Stimulated activated memory B cell treated with anti-CD40 and anti-IgM and Interleukin-4, amounts not matched to agents 10 μg/mL and 1 μg/mL and 100 μg/mL, for 72 hours (primary cell): ENCODE data around the gene ARGLU1.
A peak's percentile ranks its signal among the peaks of the same experiment; 100 is the strongest.

Experiments used
- ATAC-seq: fragments of 150-1000 bp; cut with Tn5 transposase; 2 replicates; pipeline ENCODE4 v1.10.0; 2021
- H3K27ac Mint-ChIP-seq: one replicate; pipeline ENCODE4 v1.8.0; 2022; ENCODE audit warnings: mild to moderate bottlenecking, mixed read lengths
- H3K27me3 Mint-ChIP-seq: one replicate; pipeline ENCODE4 v1.8.0; 2022; ENCODE audit warnings: mixed read lengths
- H3K36me3 Mint-ChIP-seq: one replicate; pipeline ENCODE4 v1.8.0; 2022; ENCODE audit warnings: mixed read lengths
- H3K4me1 Mint-ChIP-seq: one replicate; pipeline ENCODE4 v1.8.0; 2022; ENCODE audit warnings: mixed read lengths
- H3K4me3 Mint-ChIP-seq: one replicate; pipeline ENCODE4 v1.8.0; 2022; ENCODE audit warnings: mild to moderate bottlenecking, moderate library complexity, mixed read lengths
- H3K9me3 Mint-ChIP-seq: one replicate; pipeline ENCODE4 v1.8.0; 2022; ENCODE audit warnings: mixed read lengths

ARGLU1 gene

DNA sequence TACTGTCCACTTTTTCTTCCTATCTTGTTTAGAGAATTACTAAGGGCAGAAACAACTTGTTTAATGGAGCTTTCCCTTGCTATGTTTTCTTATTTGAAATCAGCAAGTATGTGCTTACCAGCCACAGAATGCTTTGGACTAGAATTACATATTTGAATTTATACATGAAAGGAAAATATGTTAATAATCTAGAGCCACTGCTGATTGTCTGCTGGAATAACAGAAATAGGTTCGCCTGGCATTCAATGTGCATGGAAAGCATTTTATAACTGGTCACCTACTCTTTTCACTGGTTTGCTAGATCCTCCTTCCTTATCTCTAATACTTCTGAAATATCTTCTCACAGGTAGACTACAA, 40.5 kb downstream of the ARGLU1 start:
- Mint-ChIP-seq H3K4me1 (no peaks in the 10 kb centered on the region), H3K9me3 (no peaks in the 10 kb centered on the region), H3K36me3 (no peaks in the 10 kb centered on the region), H3K27me3 (peaks cover 49% of the 10 kb centered on the region), H3K27ac (no peak overlapping the region), H3K4me3 (no peak overlapping the region)
- no peak for ATAC-seq

DNA sequence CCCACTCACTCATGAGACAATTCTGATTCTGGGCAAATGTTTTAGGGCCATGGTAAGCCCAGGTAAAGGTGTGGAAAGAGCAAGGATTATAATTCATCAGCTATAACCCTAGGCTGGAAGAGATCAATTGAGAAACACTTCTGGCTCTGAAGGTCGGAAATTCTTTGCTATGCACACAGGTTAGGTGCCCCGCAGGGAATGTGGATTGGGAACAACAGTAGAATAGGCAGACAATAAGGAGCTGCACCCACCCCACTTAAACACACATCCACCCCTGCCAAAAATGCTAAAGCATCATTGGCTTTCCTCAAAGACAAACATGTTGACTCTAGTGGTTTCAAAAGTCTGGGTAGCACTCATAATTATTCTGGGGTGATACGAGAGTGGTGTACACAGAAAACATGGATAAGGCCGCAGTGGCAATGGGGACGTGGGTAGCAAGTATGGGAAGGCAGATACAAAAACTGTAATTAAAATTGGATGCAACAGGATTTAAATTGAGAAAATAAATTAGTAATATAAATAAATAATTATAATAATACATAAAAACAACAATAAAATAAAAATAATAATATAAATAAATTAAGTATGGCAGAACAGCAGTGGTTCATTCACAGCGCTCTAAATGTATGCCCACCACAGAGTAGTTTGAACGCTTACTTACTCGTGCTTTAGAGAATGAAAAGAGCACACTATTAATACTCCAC, 41.0 kb downstream of the ARGLU1 start:
- Mint-ChIP-seq H3K36me3 (no peaks in the 10 kb centered on the region), H3K4me3 (no peak overlapping the region), H3K27me3 (peaks cover 48% of the 10 kb centered on the region), H3K27ac (no peak overlapping the region), H3K4me1 (no peaks in the 10 kb centered on the region), H3K9me3 (no peaks in the 10 kb centered on the region)
- ATAC-seq, result no peak

DNA sequence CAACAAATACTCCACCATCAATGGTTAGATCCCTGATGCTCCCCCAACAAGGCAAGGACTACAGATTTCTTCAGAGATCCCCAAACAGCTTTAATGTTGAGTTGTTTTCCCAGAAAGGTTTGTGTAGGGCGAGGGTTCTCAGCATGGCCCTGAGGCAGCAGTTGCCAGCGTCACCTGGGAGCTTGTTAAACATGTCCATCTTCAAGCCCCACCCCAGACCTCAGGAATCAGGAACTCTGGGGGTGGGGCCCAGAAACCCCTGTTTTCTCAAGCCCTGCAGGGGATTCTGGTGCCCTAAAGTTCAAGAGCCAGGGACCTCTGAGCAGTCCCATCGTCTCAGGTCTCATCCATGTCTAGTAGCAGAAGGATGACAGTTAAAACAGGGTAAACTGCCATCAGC, 42.1 kb downstream of the ARGLU1 start:
- no peaks in the 10 kb centered on the region for H3K4me1 Mint-ChIP-seq
- no peaks in the 10 kb centered on the region for H3K36me3 Mint-ChIP-seq
- no peaks in the 10 kb centered on the region for H3K9me3 Mint-ChIP-seq
- ATAC-seq, result peak; percentile 16
- H3K4me3 Mint-ChIP-seq, result no peak overlapping the region
- H3K27me3 Mint-ChIP-seq, result peaks cover 48% of the 10 kb centered on the region
- no peak overlapping the region for H3K27ac Mint-ChIP-seq

DNA sequence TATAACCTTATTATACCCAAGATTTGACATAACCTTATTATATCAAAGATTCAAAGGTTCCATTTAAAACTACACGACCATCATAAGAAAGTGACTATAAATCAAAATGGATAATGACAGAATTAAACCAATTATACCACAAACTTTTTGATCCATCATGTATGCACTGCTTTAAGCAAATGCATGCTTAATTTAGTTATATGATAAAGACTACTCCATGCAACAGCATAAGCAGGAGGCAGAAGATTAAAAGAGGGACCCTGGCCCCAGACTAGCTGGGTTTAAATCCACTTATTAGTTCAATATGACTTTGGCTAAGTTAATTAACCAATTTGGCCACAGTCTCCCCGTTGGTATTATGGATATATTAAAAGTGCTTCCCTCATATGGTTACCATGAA, 43.8 kb downstream of the ARGLU1 start:
- no peak for ATAC-seq
- Mint-ChIP-seq H3K27ac (no peak overlapping the region), H3K4me1 (no peaks in the 10 kb centered on the region), H3K27me3 (peaks cover 41% of the 10 kb centered on the region), H3K36me3 (no peaks in the 10 kb centered on the region), H3K9me3 (no peaks in the 10 kb centered on the region), H3K4me3 (no peak overlapping the region)

DNA sequence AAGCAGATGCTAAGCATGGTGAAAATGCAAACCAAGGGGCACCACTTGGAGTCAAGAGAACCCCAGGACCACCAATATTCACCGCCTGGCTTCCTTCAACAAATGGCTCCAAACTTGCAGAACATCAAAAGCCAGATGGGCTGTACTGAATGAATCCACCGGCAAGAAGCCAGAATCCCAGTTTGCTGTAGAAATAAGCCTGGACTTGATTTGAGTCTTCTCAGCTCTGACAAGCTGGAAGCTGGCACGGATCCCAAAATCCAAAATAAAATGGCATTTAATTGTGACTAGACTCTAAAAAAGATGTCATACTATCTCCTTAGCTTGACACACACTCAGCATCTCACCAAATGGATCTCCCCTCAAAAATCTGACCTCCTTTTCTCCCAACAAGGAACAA, 44.4 kb downstream of the ARGLU1 start:
- no peak overlapping the region for H3K27ac Mint-ChIP-seq
- no peaks in the 10 kb centered on the region for H3K36me3 Mint-ChIP-seq
- H3K9me3 Mint-ChIP-seq, result no peaks in the 10 kb centered on the region
- H3K4me1 Mint-ChIP-seq, result no peaks in the 10 kb centered on the region
- H3K27me3 Mint-ChIP-seq, result peaks cover 36% of the 10 kb centered on the region
- ATAC-seq, result no peak
- H3K4me3 Mint-ChIP-seq, result no peak overlapping the region

DNA sequence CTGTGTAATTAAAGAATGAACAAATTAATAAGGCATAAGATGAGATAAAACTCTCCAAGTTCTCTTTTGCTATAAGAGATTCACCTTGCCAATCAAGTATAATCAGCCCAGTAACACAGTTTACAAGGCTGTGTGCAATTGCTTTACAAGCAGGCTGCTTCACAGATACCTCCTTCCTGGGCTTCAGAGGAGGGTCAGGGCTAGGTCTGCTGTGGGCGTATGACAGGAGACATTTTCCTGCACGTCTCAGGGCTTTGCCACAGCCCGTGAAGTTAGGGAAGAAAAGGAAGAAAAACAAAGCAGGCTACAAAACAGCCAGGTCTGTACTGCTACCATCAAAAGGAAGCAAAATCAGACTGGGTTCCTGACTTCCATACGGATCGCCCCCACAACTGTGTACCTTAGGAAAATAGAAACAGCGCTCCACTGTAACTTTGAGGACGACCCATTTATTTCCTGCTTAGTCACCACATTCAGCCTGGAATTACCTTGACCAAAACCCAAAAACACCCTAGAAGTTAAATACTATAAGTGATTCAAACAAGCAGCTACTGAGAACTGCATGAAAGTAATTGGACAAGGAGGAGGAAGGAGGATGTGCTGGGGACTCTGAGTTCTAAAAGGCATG, 44.9 kb downstream of the ARGLU1 start:
- no peak for ATAC-seq
- Mint-ChIP-seq H3K4me1 (no peaks in the 10 kb centered on the region), H3K36me3 (no peaks in the 10 kb centered on the region), H3K27ac (no peak overlapping the region), H3K27me3 (peaks cover 33% of the 10 kb centered on the region), H3K4me3 (no peak overlapping the region), H3K9me3 (no peaks in the 10 kb centered on the region)

DNA sequence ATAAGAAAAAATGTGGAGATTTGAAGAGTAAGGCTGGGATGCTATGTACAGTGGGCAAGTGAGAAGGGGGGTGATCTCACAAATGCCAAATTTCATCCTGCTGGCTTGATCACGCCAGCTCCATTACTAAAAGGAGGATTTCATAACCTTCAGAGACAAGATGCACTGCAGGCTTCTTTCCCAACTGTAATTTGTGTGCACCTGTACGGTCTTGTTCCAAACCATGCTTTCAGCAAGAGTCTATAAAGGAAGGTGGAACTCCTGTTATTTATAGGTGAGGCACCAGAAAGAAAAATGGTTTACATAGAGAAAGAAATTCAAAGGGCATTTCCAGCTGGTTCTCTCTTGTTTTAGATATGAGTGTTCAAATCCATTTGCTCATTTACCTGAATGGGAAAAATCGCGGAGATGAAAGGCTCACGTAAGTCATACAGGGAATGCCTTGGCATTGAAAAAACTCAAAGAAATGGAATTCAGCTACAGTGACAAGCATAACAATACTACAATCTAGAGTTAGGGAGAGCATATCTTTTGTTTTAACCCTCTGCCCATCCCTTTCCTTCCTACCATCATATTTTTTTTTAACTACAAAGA, 45.7 kb downstream of the ARGLU1 start:
- H3K36me3 Mint-ChIP-seq, result no peaks in the 10 kb centered on the region
- peaks cover 33% of the 10 kb centered on the region for H3K27me3 Mint-ChIP-seq
- ATAC-seq, result no peak
- H3K4me3 Mint-ChIP-seq, result no peak overlapping the region
- H3K4me1 Mint-ChIP-seq, result no peaks in the 10 kb centered on the region
- H3K9me3 Mint-ChIP-seq, result no peaks in the 10 kb centered on the region
- H3K27ac Mint-ChIP-seq, result no peak overlapping the region

DNA sequence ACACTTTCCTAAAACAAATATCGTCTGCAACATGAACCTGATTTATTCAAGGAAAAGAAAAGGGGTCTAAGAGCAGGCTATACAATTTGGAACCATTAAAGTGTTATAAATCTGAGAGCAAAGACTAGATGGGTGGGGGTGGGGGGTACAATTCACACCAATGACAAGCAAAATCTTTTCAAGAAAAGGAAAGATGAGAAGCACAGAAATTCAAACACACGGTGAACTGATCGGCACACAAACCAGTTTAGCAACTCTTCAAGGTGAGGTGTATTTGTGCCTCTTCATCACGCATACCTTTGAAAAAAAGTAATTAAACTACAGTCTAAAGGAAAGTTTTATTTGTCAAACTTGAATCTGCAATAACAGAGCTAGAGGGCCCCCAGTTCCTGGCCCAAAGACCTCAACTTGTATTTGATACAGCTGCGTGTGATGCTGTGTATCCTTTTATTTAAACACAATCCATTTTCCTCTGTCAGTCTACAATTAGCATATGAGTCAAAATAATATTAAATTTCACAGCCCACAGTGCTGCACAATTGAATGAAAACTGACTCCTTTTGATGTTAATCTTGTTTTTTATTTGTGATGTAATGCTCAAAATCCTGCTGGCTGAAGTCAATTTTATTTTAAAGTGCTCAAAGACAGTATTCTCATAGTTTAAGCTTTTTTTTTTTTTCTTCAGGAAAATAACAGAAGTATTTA, 46.7 kb downstream of the ARGLU1 start:
- H3K27ac Mint-ChIP-seq, result no peak overlapping the region
- no peaks in the 10 kb centered on the region for H3K4me1 Mint-ChIP-seq
- H3K9me3 Mint-ChIP-seq, result no peaks in the 10 kb centered on the region
- no peak for ATAC-seq
- no peak overlapping the region for H3K4me3 Mint-ChIP-seq
- peaks cover 25% of the 10 kb centered on the region for H3K27me3 Mint-ChIP-seq
- H3K36me3 Mint-ChIP-seq, result no peaks in the 10 kb centered on the region

DNA sequence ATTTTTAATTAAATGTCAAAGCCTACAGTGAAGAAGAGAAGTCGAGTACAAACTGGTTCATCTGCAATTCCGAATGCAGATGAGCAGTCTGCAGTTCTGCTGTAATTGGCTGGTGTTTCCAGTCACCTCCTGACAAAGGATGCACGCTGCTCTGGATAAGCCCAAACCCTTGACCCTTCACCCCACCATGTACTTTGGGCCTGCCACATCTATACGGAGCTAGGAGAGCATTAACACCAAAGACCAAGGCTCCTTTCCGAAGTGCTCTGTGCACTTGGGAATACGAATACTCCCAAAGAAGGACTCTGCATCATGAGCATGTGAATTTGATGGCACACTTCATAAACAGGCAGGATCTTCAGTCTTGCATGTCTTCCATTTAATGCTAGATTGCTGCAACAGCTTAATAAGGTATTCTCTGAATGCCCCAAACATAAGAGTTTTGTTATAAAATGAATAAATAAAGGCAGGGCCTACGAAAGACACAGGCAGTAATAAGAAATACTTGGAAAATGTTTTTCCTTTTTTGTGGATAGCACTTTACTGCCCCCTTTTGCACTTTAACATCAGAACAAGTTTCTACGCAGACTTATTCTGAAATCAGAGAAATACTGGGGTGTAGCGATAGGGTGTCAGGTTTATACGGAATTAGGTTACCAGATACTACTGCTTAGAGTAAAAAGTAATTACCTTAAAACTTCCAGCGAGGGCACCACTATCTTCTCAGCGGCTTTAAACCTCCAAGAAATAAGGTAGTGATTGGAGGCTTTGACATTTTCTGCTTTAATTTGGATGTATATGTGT, 47.5 kb downstream of the ARGLU1 start:
- H3K36me3 Mint-ChIP-seq, result no peaks in the 10 kb centered on the region
- no peak for ATAC-seq
- H3K27ac Mint-ChIP-seq, result no peak overlapping the region
- no peaks in the 10 kb centered on the region for H3K9me3 Mint-ChIP-seq
- no peaks in the 10 kb centered on the region for H3K4me1 Mint-ChIP-seq
- H3K4me3 Mint-ChIP-seq, result no peak overlapping the region
- H3K27me3 Mint-ChIP-seq, result peaks cover 17% of the 10 kb centered on the region

DNA sequence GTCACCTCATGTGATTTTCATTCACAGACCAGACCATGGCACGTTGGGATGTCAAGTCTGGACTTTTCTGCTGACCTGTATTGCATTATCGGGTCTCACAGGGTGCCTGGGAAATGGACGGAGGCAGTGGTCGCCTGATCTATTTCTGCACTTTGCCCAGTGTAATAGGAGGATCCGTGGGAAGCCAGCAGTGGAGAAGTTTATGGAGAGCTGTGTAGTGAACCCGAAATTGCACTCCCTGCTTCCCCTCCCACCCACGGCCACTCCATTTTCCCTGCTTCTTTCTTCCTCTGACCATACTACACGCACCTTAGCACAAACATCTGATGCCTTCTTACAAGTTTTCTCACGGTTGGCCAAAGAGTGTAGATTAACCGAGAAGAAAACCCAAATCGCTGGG, 49.4 kb downstream of the ARGLU1 start:
- Mint-ChIP-seq H3K36me3 (no peaks in the 10 kb centered on the region), H3K4me3 (no peak overlapping the region), H3K4me1 (no peaks in the 10 kb centered on the region), H3K9me3 (no peaks in the 10 kb centered on the region), H3K27ac (no peak overlapping the region), H3K27me3 (peaks cover 26% of the 10 kb centered on the region)
- no peak for ATAC-seq

DNA sequence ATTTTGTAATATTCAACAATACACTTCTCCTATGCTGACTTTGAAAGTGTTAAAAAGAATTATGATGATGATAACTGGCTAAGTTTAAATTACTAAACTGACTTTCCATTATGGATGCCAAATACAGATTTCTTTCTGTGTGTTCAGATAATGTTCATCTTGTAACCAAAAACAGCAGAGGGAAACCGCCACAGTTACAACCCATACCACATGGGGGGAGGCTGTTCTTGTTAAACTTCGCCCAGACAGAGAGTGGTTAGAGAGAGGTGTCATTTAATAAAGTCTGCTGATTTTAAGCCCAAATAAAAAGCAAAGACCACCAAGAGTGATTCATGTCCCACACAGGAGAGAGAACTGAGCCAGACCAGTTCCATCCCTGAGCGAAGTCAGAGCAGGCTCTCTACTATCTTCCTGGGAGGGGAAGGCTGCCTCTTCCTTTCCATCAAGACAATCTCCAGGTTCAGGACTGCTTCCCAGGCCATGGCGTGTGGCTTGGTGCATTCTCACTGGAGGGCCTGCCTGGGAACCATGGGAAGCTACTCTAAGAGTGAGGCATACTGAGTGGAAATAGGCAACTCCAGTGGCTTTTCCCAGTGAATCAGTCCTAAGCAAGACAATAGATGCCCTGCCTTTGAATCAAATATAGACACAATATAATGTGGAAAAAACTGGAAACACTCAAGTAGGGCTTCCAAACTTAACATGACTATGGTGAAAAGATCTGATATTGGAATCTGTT, 50.7 kb downstream of the ARGLU1 start:
- Mint-ChIP-seq H3K27me3 (peaks cover 26% of the 10 kb centered on the region), H3K27ac (no peak overlapping the region), H3K36me3 (no peaks in the 10 kb centered on the region), H3K4me3 (no peak overlapping the region), H3K4me1 (no peaks in the 10 kb centered on the region), H3K9me3 (no peaks in the 10 kb centered on the region)
- no peak for ATAC-seq

DNA sequence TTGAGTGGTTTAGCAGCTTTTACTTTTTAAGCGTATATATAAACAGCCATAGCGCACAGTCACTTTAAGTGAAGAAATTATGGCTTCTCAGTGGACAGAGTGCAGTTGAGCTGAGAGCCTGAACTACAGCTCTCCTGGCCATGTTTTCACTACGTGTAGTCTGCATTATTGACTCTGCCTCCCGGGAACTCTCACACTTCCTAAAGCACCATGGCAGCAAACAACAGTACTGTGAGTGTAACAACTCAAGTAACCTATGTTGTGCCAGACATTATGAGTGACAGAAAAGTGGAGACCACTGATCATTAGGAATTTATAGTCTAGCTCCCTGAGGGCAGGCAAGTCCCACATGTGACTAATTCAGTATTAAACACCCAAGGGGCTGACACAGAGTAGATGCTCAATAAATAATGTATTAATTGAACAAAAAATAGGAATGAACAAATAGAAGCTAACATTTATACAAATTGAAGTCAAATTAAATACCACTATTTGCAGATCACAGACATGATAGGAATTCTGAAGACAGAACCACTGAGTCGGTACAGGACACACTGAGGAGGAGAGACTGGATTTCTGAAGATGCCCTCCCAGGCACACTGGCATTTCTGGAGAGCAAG, 52.2 kb downstream of the ARGLU1 start:
- Mint-ChIP-seq H3K4me1 (no peaks in the 10 kb centered on the region), H3K4me3 (no peak overlapping the region), H3K9me3 (no peaks in the 10 kb centered on the region), H3K27ac (no peak overlapping the region), H3K36me3 (no peaks in the 10 kb centered on the region), H3K27me3 (peaks cover 17% of the 10 kb centered on the region)
- ATAC-seq, result no peak

DNA sequence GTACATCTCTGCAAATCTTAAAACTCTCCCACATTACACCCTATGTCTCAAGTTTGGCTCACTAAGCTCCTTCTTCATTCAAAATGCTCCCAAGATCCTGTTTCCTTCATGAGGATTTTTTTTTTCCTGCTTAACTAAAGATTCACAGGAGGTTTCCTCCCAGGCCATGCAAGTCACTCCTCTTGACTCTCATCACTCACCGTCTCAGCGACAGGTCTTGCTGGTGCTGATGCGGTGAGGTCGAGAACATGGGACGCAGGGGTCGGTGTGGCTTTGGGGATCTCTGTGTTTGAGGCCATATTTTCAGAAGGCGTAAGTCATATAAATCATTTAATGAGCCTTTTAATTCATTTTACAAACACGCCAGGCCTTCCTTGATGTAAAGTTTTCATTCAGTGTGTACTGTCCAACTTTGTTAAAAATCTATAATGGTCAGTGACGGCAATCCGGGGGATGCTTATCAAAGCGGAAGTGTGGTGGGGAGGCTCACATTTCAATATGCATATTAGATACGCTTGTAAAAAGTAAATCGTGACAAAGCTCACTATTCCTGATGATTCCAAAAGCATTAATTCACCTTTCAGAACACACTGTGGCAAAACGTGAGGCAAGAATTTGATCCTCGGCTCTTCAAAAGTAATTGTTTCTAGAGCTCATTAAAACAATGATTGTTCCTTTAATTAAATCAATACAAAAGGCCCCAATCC, 52.9 kb downstream of the ARGLU1 start:
- H3K4me3 Mint-ChIP-seq, result no peak overlapping the region
- no peak for ATAC-seq

More for the DNA sequence above, 52.9 kb downstream of the ARGLU1 start:
- H3K4me1 Mint-ChIP-seq, result no peaks in the 10 kb centered on the region
- H3K27ac Mint-ChIP-seq, result no peak overlapping the region
- H3K27me3 Mint-ChIP-seq, result peaks cover 11% of the 10 kb centered on the region
- no peaks in the 10 kb centered on the region for H3K9me3 Mint-ChIP-seq
- no peaks in the 10 kb centered on the region for H3K36me3 Mint-ChIP-seq
